WERI-Rb-1 (cell line): Measurements from ENCODE around the gene GSC2.

ENCODE experiments used
- DNase-seq: peaks from one replicate; pipeline ENCODE4 v3.0.0-alpha.2; 2020
- H3K27ac ChIP-seq: fragments of 250-450 bp; sonication (Bioruptor Pico); 2 replicates; pipeline ENCODE4 v1.5.1; 2020; ENCODE audit warnings: mild to moderate bottlenecking, moderate library complexity
- H3K27me3 ChIP-seq: fragments of 250-450 bp; sonication (Bioruptor Pico); 2 replicates; pipeline ENCODE4 v1.5.1; 2021; ENCODE audit warnings: mild to moderate bottlenecking, low read depth, moderate library complexity; ENCODE audit not compliant: insufficient read depth, severe bottlenecking
- H3K36me3 ChIP-seq: fragments of 250-450 bp; sonication (Bioruptor Pico); 2 replicates; pipeline ENCODE4 v1.5.1; 2020; ENCODE audit warnings: mild to moderate bottlenecking, moderate library complexity
- H3K4me3 ChIP-seq: 2 replicates; pipeline ENCODE4 v1.5.1; 2011; ENCODE audit warnings: low read depth, mild to moderate bottlenecking, control low read depth, low read length
- H3K9me3 ChIP-seq: fragments of 250-450 bp; sonication (Bioruptor Pico); 2 replicates; pipeline ENCODE4 v1.5.1; 2021; ENCODE audit warnings: mild to moderate bottlenecking, moderate library complexity; ENCODE audit not compliant: severe bottlenecking
- CTCF ChIP-seq: IDR thresholded peaks from 2 replicates; pipeline ENCODE4 v1.5.1; 2011; ENCODE audit warnings: low read depth, mild to moderate bottlenecking, control low read depth, inconsistent platforms, low read length

GSC2 gene

GRCh38 chr22:19106886-19107729 lies 43.0 kb downstream of the GSC2 start:
- no peaks in the 10 kb centered on the region for H3K27me3 ChIP-seq
- TF ChIP-seq CTCF = no peak
- no peak overlapping the region for H3K27ac ChIP-seq
- no peaks in the 10 kb centered on the region for H3K36me3 ChIP-seq
- no peaks in the 10 kb centered on the region for H3K9me3 ChIP-seq
- no peak for DNase-seq
- H3K4me3 ChIP-seq = no peak overlapping the region

DNA sequence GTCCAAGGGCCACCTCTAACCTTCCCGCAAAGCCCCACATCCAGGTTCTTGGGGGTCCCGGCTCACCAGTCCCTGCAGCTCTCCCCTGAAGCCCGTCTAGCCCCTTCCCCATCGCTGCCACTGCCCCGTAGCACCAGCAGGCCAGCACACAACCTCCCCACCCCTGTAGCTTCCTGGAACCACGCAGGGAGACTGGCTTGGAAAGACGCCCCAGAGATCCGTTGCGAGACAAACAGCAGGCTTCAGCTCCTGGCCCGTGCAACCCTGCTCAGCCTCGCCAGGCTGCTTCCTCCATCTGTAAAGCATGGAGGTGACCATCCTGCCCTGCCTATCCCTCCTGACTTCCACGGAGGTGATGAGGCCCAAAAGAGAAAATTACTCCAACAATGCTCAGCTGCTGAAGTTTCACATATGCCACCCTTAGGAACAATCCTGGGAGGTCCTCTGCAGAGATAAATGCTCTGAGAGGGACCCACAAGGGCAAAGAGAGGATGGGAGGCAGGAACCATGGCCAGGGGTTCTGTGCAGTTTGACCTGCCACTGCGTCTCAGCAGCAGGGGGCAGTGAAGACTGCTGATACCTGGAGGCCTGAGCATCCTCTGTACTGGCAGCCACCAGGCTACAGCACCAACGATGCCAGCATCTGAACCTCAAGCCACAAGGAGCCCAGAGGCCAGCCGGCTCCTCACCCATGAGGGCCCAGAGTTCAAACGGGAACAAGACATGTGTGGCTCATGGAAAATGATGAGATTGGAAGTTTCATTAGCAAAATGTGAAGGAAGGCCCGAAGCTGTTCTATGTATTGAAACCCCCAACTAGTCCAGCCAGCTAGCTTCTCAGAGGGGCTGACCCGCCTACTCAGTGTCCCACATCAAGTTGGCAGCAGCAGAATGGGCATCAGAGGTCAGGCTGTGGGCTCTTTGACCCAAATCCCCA lies 44.0 kb downstream of the GSC2 start:
- Histone ChIP-seq H3K27ac (no peak overlapping the region), H3K36me3 (no peaks in the 10 kb centered on the region), H3K27me3 (no peaks in the 10 kb centered on the region), H3K4me3 (no peak overlapping the region), H3K9me3 (no peaks in the 10 kb centered on the region)
- no peak for DNase-seq
- peak; percentile 72 for TF ChIP-seq CTCF

GRCh38 chr22:19105456-19105855 lies 44.6 kb downstream of the GSC2 start:
- Histone ChIP-seq H3K27ac (no peak overlapping the region), H3K9me3 (no peaks in the 10 kb centered on the region), H3K36me3 (no peaks in the 10 kb centered on the region), H3K27me3 (no peaks in the 10 kb centered on the region), H3K4me3 (no peak overlapping the region)
- no peak for DNase-seq
- no peak for TF ChIP-seq CTCF

DNA sequence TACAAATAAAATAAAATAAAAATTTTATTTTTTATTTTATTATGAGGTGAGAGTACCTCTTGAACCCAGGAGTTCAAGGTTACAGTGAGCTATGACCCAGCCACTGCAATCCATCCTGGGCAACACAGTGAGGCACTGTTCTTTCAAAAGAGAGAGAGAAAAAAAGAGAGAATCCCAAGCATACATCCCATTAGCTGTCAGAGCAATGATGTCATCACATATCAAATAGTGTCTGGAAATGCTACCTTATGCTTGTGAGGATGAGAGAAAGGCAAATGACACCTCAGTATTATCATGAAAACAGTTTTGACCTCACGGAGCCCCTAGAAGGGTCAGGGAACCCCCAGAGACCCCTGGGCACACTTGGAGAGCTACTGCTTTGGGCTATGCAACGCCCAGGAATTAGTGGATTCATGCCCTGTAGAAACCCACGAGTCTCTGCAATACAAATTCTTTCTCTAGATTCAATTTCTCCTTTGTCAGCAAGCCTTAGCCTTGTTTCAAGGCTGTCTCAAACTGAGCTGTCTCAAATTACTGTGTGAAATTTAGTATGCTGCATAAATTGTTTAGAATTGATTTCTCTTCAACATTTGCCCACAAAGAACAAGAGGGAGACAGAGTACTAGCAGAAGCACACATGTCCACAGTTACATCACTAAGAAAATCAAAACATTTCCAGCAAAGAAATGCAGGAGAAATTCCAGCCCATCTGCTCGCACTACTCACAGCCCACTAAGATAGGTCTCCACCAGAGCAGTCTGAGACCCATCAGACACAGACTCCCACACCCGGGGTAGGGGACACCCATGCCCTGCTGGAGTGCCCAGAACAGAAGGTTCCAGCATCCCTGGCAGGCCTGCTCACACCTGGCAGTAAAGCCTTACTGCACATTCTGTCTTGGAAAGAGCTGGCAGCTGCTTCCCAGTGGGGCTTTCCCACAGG lies 45.9 kb downstream of the GSC2 start:
- H3K27ac ChIP-seq = no peak overlapping the region

More for the DNA sequence above, 45.9 kb downstream of the GSC2 start:
- Histone ChIP-seq H3K9me3 (no peaks in the 10 kb centered on the region), H3K27me3 (no peaks in the 10 kb centered on the region), H3K4me3 (no peak overlapping the region), H3K36me3 (no peaks in the 10 kb centered on the region; the same call in 1 of the 2 replicates)
- no peak for DNase-seq
- no peak for TF ChIP-seq CTCF
